KBM-7 (cell line): Measurements from ENCODE around the gene ADRM1.

Source experiments
- DNase-seq: peaks from one replicate; pipeline ENCODE4 v3.0.0-alpha.2; 2015
- in situ Hi-C: fragments of 300-500 bp; cut with MboI; formaldehyde crosslinking; loops from 2 replicates; pipeline ENCODE4 v1.14.3; 2020; ENCODE audit warnings: low sequenced_read_pairs, low pct_unique_long_range_greater_than_20kb, mixed read lengths

Gene ADRM1

GRCh38 chr20:62318400-62319345 lies 15.9 kb downstream of the ADRM1 start:
- in situ Hi-C loops: no loop called here
- no peak for DNase-seq

DNA sequence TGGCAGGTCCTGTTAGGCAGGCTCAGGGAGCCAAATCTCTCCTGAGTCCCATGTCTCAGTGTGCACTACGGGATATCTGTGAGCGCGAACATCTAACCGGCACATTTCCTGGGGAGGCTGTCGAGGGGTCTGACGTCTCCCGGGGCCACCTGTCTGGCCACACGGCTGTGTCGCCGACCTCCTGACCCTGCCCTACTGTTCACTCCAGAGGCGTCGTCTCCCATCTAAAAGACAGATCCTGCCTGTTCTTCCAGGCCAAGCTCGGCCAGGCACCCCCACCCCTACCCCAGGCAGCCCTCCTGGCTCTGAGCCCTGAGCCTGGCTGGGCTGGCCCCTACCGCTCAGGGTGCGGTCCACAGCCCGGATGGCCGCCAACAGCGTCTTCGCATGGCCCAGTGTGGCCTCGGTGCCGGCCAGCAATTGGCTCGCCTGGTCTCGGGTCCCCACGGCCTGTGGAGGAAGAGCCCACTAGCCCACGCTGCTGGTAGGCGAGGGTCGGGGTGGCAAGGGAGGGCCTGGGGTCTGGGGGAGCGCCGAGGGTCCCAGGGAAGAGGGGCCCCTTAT lies 16.6 kb downstream of the ADRM1 start:
- in situ Hi-C loops: no loop called here
- DNase-seq: no peak

DNA sequence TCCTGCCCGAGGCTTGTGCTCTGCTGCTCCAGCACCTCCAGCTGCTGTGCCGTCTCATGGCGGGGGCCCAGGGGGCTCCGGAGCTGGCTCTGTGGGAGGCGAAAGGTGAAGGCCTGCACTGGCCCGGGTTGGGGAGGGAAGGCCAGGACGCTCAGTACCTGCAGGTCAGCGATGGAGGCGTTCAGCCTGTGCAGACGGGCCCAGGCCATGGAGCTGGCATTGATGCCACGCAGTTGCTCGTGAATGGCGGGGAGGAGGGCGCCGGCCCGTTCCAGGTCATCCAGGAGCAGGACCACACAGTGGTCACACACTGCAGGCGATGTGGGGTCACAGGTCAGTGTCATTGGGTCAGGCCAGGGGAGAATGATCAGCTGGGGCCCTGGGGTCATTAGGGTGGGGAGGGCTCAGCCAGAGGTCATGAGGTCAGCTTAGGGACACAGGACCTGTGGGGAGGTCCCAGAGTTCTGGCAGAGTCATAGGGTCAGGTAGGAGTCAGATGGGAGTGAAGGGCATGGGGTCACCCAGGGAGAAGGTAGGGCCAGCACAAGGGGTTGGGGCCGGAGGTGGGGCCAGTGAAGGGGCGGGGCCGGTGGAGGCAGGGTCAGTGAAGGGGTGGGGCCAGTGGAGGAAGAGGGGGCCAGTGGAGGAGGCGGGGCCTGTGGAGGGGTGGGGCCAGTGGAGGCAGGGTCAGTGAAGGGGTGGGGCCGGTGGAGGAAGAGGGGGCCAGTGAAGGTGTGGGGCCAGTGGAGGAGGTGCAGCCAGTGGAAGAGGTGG lies 18.0 kb downstream of the ADRM1 start:
- in situ Hi-C loops: no loop called here
- DNase-seq: no peak

DNA sequence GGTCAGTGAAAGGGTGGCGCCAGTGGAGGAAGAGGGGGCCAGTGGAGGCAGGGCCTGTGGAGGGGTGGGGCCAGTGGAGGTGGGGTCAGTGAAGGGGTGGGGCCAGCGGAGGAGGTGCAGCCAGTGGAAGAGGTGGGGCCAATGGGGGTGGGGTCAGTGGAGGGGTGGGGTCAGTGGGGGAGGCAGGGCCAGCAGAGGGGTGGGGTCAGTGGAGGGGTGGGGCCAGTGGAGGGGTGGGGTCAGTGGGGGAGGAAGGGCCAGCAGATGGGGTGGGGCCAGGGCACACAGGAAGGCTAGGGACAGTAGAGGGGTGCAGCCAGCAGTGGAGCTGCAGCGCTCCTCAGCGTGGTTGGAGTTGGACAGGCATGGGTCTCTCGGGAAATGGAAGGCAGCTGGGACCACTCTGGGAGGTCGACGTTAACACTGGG lies 18.7 kb downstream of the ADRM1 start:
- no peak for DNase-seq
- in situ Hi-C loops: no loop called here

GRCh38 chr20:62321975-62322374 lies 19.2 kb downstream of the ADRM1 start:
- no peak for DNase-seq
- in situ Hi-C loops: no loop called here

GRCh38 chr20:62322492-62323041 lies 19.8 kb downstream of the ADRM1 start:
- in situ Hi-C loops: no loop called here
- no peak for DNase-seq

- in situ Hi-C loops: no loop called here
- DNase-seq: no peak
These were observed 20.6 kb downstream of the ADRM1 start for GRCh38 chr20:62323146-62323979.

GRCh38 chr20:62323980-62324906 lies 21.4 kb downstream of the ADRM1 start:
- in situ Hi-C loops: no loop called here

DNA sequence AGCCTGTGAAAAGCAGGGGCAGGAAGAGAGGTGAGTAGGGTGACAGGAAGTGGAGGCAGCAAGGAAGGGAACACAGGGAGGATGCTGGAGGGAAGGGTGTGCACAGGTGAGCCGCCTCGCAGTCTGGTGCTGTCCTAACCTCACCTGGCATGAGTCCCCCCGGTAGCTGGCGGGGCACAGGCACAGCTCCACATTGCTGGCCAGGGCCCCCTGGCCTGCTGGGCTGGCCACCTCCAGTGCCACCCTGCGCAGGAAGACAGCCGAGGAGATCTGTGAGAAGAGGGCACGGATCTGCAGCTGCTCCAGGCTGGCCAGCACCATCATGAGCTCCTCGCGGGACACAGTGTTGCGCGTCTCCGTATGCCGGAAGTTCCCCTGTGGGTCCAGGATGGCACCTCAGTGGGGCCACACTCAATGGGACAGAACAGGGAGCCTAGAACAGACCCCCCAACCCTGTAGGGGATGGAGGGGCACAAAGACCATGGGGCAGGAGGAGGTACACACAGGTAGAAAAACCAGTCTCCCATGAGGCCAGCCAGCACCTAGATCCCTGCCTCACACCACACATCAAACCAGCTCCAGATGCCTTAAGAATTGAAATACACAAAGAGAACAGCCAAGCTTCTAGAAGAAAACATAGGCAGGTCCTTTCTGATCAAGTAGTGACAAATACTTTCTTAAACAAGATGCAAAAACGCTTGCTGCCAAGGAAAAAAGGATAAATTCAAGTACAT lies 22.5 kb downstream of the ADRM1 start:
- in situ Hi-C loops: no loop called here
- no peak for DNase-seq

More at GRCh38 chr20:62323980-62324906, 21.4 kb downstream of the ADRM1 start:
- no peak for DNase-seq

DNA sequence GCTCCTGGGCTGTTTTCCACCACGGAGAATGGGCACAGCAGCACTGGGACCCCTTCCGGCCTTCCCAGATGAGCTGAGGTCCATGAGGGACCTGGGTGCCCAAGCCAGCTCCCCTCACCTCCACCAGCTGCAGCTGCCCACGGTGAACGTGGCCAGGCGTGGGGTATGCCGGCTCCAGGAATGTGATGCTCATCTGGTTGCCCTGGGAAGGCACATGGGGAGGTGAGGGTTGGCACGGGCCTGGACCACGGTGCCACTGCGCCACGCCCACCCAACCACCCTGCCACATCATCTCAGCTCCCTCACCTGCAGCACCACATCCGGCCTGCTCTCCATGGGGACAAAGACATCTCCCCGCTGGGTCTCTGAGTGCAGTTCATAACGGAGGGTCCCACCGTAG lies 23.8 kb downstream of the ADRM1 start:
- DNase-seq: no peak
- in situ Hi-C loops: no loop called here

DNA sequence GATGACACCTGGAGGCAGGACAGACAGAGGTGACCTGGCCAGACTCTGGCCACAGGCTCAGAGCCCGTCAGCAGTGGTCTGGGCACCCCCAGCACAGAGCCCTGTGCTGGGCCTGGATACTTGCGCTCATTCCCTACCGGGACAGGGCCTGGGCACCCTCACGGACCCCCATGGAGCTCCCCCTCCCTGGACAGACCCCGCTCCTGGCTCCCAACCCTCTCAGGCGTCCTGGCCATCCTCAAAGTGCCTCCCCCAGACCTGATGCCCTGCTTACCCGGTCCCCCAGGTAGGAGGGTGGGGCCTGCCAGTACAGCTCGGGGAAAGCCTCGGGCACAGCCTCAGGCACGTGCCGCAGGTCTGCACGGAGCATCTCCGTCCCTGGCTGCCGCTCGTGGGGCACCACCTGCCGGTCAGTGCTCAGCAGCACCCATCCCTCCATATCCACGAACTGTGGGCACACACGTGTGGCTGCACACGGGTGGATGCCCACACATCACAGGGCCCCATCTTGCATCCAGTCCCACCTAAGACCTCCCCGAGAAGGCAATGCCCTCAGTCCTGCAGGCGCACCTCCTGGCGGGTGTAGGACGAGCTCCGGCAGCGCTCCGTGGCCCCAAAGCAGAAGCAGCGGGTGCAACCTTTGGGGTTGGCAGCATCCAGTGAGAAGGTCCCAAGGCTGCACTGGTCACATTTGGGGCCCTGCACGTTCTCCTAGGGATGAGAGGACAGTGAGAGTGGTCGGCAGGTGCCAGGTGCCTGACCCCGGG lies 24.3 kb downstream of the ADRM1 start:
- in situ Hi-C loops: no loop called here
- no peak for DNase-seq

DNA sequence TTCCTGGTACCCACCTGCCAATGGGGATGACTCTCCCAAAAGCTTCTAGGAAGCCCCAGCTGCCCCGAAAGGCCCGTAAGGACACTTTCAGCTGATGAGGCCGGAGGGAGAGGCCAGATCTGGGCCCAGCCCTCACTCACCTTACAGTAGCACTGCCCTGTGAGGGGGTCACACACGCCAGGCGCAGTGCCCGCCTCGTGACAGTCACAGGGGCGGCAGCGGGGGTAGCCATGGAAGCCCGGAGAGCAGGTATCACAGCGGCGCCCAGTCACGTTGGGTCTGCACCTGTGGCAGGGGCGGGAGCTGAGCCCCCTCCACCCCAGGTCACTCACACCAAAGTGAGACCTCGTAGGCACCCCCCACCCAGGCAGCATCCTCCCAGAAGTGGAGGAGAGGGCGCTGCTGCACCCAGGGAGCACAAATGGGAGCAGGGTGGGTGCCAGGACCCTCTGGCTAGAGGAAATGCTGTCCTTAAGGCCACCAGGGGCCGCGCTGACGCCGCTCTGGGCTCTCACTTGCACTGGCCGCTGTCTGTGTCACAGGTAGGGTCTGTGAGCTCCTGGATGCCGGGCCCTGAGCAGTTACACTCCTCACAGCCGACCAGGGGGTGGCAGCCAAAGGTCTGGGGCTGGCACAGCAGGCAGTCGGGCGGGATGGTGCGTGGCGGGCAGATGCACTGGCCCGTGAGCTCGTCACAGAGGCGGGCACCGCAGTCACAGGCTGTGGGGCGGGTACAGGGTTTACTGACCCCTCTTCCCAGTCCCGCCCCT lies 25.1 kb downstream of the ADRM1 start:
- in situ Hi-C loops: no loop called here
- DNase-seq: no peak

DNA sequence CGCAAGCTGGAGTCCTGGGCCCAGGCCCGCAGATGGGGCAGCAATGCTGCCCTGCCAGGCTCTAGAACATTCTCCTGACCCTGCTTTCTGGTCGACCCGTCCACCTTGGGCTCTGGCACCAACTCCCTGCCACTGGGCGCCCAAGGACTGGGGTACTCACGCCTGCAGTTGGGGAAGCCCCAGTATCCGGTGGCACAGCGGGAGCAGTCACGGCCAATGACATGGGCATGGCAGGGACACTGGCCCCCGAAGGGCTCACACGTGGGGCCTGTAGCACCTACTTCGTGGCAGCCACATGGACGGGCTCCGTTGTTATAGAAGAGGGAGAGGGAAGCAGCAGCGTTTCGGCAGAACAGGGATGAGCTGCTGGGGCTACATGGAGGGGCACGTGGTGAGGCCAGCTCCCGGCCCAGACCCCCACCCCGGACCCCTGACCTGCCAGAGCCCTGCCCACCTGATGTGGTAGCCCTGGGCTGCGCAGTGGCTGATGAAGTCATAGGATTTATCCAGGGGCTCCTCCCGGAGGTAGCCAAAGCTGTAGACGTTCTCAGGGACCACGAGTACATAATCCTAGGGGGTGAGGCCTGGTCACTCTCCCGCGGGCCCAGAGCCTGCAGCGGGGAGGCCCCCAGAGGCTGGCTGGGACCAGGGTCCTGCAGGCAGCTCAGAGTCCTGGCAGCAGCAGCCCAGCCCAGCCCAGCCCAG lies 26.0 kb downstream of the ADRM1 start:
- in situ Hi-C loops: no loop called here
- DNase-seq: no peak

DNA sequence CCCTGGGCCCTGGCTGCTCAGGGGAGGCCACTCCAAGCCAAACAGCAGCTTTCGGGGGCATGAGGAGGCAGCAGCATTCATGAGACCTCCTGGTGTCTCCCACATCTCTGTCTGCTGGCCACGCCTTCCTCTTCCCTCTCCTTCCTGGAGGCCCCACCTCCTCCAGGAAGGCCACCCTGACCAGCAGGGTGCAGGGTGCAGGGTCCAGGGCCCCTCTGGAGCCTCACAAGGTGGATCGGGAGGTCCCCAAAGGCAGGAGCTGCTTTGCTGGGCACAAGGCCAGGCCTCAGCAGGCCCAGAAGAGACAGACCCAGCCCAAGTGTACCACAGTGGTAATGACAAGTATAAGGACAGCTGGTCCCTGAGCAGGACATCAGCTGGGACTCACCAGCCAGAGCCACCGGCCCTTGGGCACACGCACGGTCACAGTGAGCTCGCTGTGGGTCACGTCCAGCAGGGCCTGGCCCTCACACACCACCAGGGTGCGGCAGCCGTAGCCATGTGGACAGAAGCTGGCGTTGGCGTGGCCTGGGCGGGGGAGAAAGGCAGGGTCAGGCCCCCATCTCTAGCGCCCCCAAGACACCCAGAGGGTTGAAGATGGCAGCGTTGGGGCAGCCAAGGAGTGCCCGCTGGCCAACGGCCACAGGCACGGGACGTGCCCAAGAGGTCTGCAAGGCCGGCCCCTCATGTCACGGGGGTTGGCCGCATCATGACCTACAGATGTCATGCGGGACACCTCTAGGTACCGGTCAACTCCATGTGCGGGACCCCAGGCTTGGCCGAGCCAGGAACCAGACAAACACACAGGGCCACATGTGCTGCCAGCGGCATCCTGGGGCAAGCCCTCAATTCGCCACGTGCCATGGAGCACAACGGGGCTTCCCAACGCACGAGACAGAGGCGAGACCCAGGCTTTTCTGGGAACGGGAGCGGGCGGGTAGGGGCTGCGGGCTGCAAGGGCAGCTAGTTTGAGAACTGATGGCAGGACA lies 26.9 kb downstream of the ADRM1 start:
- in situ Hi-C loops: no loop called here
- DNase-seq: no peak
